HG03342 (cell line): ENCODE data around the gene SDHAF4.
"Not testable (repeated sequence)": the region's sequence is repeated elsewhere in the genome, so short reads cannot be mapped to it uniquely, and the experiment has no call there.

Source experiments
- ATAC-seq: cut with Tn5 transposase; IDR thresholded peaks from one replicate; pipeline ENCODE4 v1.9.1; 2021; ENCODE audit warnings: mild to moderate bottlenecking, moderate library complexity; ENCODE audit not compliant: unreplicated experiment

Gene SDHAF4

DNA sequence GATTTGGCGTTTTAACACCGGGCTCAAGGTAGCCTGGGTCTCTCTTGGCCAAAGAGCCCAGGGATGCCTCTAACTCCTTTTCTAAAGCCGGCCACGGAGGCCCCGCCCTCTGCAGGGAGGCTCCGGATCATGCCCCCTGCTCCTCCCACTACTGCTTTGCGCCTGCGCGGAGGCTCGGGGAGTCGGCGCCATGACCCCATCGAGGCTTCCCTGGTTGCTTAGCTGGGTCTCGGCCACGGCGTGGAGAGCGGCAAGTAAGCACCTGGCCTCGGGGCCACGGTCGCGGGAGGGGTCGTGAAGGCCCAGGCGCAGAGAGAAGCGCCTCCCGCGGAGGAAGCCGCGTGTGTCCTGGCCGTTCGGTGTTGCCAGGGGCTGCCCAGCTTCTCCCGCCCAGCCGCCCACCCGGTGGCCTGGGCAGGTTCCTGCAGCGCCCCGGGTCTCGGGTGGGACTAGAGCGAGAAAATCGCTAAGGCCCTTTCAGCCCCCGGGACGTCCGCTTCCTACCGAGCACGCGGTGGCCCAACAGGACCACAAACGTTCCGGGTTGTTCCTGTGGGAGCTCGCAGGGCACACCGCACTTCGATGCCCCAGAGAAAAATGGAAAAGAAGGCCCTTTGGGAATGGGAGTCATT, at the start of gene SDHAF4:
TSS of gene SDHAF4 (plus strand) at position 180 of the 632 bp plus-strand sequence. CDS start at position 191, 11 bp downstream.
- ATAC-seq = peak; percentile 99

GRCh38 chr6:70518723-70519122, 48.0 kb upstream of the SDHAF4 start:
- ATAC-seq = no peak

DNA sequence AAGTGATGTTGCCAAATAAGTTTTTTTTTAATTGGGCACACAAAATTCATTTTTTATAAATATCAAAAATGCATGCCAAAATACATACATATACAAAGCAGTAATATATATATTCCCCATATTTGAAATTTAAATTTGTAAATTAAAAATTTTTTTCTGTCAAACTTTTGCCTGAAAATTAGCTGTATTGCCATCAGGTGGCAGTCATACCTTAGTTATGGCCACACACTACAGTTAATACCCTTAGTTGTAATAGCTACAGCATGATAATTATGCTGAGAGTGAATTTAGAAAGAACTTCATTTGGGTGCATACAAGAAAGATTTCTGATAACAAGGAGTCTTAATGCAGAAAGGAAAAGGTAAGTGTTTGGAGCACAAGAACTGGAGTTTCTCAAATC, 46.2 kb upstream of the SDHAF4 start:
- ATAC-seq = no peak

DNA sequence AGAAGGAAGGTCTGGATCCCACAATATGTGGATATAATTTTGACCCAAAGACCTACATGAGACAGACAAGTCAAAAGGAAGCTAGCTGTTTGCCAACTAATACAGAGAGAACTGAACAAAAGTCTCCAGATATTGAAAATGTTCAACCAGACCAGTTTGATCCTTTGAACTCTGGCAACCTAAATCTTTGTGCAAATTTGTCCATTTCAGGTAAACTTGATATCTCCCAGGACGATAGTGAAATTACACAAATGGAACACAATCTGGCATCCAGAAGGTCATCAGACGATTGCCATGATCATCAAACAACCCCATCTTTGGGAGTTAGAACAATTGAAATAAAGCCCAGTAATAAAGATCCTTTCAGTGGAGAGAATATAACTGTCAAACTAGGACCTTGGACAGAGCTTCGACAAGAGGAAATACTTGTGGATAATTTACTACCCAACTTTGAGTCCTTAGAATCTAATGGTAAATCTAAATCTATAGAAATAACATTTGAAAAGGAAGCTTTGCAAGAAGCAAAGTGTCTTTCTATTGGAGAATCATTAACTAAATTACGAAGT, 41.9 kb upstream of the SDHAF4 start:
- no peak for ATAC-seq

- ATAC-seq = no peak
These were observed 39.5 kb upstream of the SDHAF4 start for GRCh38 chr6:70527071-70527737.

DNA sequence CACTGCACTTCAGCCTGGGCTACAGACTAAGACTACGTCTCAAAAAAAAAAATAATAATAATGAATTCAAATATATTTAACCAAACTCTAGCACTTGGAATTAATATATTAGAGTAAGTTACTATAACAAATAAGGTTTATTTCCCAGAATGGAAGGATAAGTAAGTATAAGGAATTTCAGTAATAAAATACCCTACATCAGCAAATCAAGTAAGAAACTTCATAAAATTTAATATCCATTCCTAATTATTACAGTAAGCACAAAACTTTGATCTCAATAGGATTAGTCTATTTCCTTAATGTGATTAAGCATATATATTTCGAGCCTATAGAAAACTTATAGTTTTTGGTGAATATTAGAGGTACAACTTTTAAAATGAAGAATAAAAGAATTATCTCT, 36.7 kb upstream of the SDHAF4 start:
- no peak for ATAC-seq

DNA sequence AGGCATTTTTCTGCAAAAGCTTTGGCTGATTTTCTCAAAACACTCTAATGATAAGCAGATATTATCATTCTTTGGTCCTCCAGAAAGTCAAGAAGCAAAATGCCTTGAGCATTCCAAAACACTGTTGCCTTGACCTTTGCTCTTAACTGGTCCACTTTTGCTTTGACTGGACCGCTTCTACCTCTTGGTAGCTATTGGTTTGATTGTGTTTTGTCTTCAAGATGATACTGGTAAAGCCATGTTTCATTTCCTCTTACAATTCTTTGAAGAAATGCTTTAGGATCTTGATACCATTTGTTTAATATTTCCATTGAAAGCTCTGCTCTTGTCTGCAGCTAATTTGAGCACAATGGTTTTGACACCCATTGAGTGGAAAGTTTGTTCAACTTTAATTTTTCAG, 35.6 kb upstream of the SDHAF4 start:
- no peak for ATAC-seq

DNA sequence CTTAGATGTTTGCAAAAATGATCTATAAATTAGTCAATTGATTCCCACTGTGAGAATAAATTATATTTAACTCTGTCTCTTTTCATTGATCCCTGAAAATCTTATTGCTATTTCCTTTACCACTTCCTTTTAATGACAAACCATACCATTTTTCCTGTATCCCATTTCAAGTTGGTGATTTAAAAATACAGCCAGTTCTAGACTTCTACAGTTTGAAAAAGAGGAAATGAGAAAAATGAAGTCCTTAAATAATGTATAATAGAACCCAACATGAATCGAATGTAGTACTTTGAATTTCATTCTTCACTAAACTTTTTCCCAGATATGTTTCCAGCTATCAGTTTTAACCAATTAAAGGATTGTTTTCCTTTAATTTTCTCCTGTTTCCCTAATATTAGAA, 29.5 kb upstream of the SDHAF4 start:
- no peak for ATAC-seq

DNA sequence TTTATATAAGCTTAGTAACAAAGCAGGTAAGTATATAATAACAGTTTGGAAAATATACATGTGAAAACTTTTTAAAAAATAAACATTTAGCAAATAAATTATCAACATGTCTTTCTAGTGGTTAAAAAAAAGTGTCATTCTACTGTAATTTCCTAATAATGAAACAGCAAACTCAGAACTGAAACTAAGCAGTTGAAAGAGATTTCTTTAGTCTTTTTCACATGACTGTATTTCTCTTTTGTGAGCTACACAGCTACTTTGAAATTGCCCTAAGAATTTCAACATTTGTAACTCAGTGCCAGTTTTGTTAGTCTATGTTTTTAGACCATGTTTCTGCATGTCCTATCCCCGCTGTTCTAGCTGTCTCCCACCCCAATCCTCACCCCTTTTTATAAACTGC, 28.4 kb upstream of the SDHAF4 start:
- ATAC-seq = peak; percentile 62

DNA sequence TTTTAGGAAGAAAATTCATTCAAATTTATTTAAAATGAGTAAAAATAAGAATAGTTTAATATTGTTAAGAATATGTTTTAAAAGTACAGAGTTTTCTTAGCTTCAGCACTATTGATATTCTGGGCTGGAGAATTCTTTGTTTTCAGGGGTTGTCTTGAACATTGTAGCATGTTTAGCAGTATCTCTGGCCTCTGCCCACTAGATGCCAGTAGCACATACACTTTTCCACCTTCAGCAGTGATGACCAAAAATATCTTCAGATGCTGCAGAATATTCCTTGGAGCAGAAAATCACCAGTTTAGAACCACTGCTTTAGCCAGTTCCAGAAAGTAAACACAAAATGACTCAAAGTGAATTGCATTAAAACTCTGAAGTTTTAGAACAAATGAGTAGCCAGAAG, 19.4 kb upstream of the SDHAF4 start:
- no peak for ATAC-seq

DNA sequence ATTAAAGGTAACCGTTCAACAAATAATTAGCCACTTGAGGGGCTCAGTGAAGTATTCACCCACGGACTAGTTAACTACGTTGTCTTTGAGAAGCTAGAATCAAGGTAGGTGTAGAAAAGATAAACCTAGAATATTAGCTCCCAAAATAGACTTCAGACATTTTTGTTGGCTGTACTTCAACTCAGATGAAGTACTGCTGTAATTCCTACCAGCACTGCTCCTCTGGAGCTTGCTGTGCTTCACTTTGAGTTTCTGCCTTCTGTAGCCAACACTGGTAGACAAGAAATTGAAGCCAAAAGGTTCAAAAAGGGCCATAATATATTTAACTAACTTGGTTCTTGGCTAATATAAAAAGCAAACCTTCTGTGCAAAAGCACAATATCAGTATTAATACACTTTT, 18.8 kb upstream of the SDHAF4 start:
- ATAC-seq = no peak

GRCh38 chr6:70549327-70549726, 17.4 kb upstream of the SDHAF4 start:
- no peak for ATAC-seq

DNA sequence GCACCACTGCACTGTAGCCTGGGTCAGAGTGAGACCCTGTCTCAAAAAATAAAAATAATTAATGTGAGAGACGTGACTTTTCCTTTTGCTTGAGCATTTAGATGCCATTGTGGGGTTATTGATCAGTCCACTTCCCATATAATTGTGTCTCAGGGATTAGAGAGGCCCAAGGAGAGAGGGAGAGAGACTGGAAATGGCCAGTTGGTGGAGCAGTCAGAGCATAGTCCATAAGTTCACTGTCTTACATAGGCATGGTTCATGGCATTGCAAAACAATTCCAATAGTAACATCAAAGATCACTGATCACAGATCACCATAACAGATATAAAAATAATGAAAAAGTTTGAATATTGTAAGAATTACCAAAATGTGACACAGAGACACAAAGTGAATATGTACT, 15.2 kb upstream of the SDHAF4 start:
- no peak for ATAC-seq

DNA sequence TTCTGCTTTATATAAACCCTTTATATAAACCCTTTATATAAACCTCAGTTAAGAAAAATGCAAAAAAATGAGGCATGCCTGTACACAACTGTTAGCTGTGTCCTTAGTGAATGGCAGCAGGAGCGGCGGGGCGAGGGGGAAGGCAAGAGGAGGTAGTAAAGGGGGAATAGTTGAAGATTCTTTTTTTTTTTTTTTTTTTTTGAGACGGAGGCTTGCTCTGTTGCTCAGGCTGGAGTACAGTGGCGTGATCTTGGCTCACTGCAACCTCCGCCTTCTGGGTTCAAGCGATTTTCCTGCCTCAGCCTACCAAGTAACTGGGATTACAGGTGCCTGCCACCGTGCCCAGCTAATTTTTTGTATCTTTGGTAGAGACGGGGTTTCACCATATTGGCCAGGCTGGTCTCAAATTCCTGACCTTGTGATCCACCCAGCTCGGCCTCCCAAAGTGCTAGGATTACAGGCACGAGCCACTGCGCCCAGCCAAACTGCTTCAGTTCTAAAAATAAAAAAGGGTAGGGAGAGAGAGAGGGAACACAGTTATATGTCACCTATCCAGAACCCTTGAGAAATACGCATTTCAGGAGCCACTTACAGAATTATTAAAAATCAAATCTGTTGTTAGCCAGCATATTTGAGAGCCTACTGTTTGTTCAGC, 14.3 kb upstream of the SDHAF4 start:
- ATAC-seq = not testable (repeated sequence)

DNA sequence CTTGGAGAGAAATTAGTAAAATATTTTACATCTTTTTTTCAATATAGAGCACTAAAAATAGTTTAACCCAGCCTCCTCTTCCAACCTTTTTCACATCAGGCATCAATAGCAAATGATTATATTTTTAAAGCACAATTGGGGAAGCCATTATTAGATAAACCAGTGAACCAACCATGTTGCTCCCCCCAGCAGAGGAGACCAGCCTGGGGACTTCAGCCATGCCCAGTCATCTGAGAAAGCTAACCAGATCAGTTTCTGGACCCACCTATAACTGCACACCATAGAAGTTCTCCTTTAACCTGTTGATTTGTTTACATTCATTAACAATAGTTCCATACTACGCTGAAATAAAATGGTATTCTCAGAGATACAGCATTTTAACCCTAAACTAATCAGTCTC, 13.8 kb upstream of the SDHAF4 start:
- no peak for ATAC-seq

- ATAC-seq = no peak
These were observed 8.7 kb upstream of the SDHAF4 start for GRCh38 chr6:70557998-70558397.

DNA sequence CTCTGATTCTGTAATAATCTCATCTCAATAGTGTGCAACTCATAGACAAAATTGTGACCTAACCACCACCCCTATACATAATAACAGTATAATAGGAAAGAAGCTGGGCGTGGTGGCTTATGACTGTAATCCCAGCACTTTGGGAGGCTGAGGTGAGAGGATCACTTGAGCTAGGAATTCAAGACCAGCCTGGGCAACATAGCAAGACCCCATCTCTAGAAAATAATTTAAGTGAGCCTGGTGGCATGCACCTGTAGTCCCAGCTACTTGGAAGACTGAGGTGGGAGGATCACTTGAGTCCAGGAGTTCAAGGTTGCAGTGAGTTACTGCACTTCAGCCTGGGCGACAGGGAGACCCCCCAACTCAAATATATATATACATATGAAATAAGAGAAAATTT, 4.3 kb upstream of the SDHAF4 start:
- not testable (repeated sequence) for ATAC-seq

- no peak for ATAC-seq
These were observed 3.2 kb upstream of the SDHAF4 start for GRCh38 chr6:70563530-70563929.

GRCh38 chr6:70574643-70575042, 7.9 kb downstream of the SDHAF4 start:
- ATAC-seq = no peak

DNA sequence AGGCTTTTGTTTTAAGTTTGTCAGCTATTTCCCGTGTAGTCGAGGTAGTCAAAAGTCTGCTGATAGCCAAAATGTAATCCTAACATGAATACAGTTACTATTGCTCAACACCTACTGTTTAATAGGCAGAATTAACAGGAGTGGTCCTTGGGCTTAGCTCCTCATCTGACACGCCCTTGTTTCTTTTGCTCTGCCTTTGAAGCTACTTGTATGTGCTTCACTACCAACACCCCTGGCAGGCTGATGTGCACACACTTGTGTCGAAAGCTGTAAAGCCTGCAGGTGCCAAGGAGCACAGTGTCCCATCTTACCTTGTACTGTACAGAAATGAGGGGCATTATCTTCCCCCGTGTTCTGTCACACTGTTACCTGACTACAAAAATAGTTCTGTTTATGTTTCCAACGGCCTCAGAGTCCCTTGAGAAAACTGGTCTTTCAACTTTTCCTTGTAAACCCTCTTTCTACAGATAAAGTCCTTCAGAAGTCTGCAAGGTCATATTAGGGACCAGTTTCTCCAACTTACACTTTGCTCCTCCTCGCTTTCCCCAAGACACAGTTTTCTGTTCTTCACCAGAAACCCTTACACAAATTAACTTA, 9.3 kb downstream of the SDHAF4 start:
- ATAC-seq = no peak

- peak; percentile 95 for ATAC-seq
These were observed 19.4 kb downstream of the SDHAF4 start for GRCh38 chr6:70586114-70586513.

DNA sequence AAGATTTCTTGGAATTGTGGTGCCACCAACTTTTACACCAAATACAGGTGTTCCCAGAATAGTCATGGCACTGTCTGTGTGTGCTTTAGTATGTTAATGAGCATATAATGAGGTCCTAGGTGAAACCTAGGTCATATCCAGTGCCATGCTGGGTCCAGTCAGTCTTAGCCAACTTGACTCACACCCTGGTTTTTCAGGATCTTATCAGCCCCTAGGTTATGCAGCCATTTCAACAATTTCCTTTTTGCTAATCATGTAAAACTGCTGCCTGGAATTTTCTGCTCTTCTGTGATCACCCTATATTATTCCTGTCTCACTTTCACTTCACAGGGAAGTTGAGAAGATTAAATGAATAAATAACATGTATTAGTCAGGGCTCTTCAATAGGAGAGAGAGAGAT, 23.7 kb downstream of the SDHAF4 start:
- no peak for ATAC-seq
